ENCODE data around the gene NDST1.

The NDST1 gene

GRCh38 chr5:150550286-150550685, 42.4 kb downstream of the NDST1 start:
- no peak for DNase-seq

GRCh38 chr5:150551066-150551465, 43.1 kb downstream of the NDST1 start:
- no peak for DNase-seq

GRCh38 chr5:150553402-150553801, 45.5 kb downstream of the NDST1 start:
- no peak for DNase-seq

- DNase-seq, result no peak
Measured at GRCh38 chr5:150553911-150554310, 46.0 kb downstream of the NDST1 start.

GRCh38 chr5:150554857-150555256, 46.9 kb downstream of the NDST1 start:
- no peak for DNase-seq

- no peak for DNase-seq
Measured at GRCh38 chr5:150556106-150556505, 48.2 kb downstream of the NDST1 start.

- no peak for DNase-seq
Measured at GRCh38 chr5:150556859-150557508, 49.1 kb downstream of the NDST1 start.

GRCh38 chr5:150557509-150557872, 49.6 kb downstream of the NDST1 start:
- DNase-seq, result no peak

- DNase-seq, result no peak
Measured at GRCh38 chr5:150558088-150558621, 50.2 kb downstream of the NDST1 start.

GRCh38 chr5:150559088-150559487, 51.2 kb downstream of the NDST1 start:
- no peak for DNase-seq

GRCh38 chr5:150559701-150560100, 51.8 kb downstream of the NDST1 start:
- no peak for DNase-seq

GRCh38 chr5:150560401-150561191, 52.7 kb downstream of the NDST1 start:
- peak; percentile 41 for DNase-seq

- no peak for DNase-seq
Measured at GRCh38 chr5:150561192-150561512, 53.2 kb downstream of the NDST1 start.

GRCh38 chr5:150561571-150562275, 53.8 kb downstream of the NDST1 start:
- no peak for DNase-seq

- DNase-seq, result no peak
Measured at GRCh38 chr5:150562832-150563231, 54.9 kb downstream of the NDST1 start.

GRCh38 chr5:150565868-150566267, 57.9 kb downstream of the NDST1 start:
- no peak for DNase-seq

- no peak for DNase-seq
Measured at GRCh38 chr5:150567031-150567717, 59.2 kb downstream of the NDST1 start.

GRCh38 chr5:150568663-150569062, 60.7 kb downstream of the NDST1 start:
- DNase-seq, result no peak

- no peak for DNase-seq
Measured at GRCh38 chr5:150570333-150570732, 62.4 kb downstream of the NDST1 start.

GRCh38 chr5:150571836-150572235, 63.9 kb downstream of the NDST1 start:
- DNase-seq, result no peak

- DNase-seq, result no peak
Measured at GRCh38 chr5:150573216-150573615, 65.3 kb downstream of the NDST1 start.

- no peak for DNase-seq
Measured at GRCh38 chr5:150573867-150574817, 66.2 kb downstream of the NDST1 start.

Data from NCI-H1105 (cell line).